ENCODE results near the gene SPATC1L. TPM values are rescaled to one million over a fixed set of nuclear protein-coding genes. Genes with fewer than 3 reads are reported as not detected.

Gene SPATC1L
- polyA plus RNA-seq, 1 experiment: 8.4 TPM

- Histone ChIP-seq H3K36me3 (ENCODE audit: control insufficient read depth, insufficient read depth, low read length) (peaks cover 44% of the 10 kb centered on the region), H3K4me3 (ENCODE audit: low read depth, low read length) (no peak overlapping the region), H3K27me3 (ENCODE audit: control insufficient read depth, insufficient read depth, low read length) (no peaks in the 10 kb centered on the region)
- TF ChIP-seq, protein P1, sequence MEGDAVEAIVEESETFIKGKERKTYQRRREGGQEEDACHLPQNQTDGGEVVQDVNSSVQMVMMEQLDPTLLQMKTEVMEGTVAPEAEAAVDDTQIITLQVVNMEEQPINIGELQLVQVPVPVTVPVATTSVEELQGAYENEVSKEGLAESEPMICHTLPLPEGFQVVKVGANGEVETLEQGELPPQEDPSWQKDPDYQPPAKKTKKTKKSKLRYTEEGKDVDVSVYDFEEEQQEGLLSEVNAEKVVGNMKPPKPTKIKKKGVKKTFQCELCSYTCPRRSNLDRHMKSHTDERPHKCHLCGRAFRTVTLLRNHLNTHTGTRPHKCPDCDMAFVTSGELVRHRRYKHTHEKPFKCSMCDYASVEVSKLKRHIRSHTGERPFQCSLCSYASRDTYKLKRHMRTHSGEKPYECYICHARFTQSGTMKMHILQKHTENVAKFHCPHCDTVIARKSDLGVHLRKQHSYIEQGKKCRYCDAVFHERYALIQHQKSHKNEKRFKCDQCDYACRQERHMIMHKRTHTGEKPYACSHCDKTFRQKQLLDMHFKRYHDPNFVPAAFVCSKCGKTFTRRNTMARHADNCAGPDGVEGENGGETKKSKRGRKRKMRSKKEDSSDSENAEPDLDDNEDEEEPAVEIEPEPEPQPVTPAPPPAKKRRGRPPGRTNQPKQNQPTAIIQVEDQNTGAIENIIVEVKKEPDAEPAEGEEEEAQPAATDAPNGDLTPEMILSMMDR (IDR thresholded peaks at IDR 0.05; ENCODE audit: insufficient read depth, low read depth, low read length): no peak
- ChIA-PET POLR2A (no interaction called here), CTCF (interaction anchor here (1.2 kb wide), 1 partner anchor 19 kb away, joined by 3 read pairs; no protein-coding TSS in a partner anchor)
- no peak for DNase-seq (ENCODE audit: low read depth)
Measured at GRCh38 chr21:46207920-46208591, 23.8 kb upstream of the SPATC1L start.

- DNase-seq (ENCODE audit: low read depth): no peak
- Histone ChIP-seq H3K27me3 (ENCODE audit: control insufficient read depth, insufficient read depth, low read length) (no peaks in the 10 kb centered on the region), H3K4me3 (ENCODE audit: low read depth, low read length) (no peak overlapping the region), H3K36me3 (ENCODE audit: control insufficient read depth, insufficient read depth, low read length) (peaks cover 42% of the 10 kb centered on the region)
- ChIA-PET POLR2A (no interaction called here), CTCF (interaction anchor here (0.6 to 1.2 kb wide), 2 partner anchors 18 to 88 kb away, joined by 3 read pairs; no protein-coding TSS in a partner anchor)
- TF ChIP-seq, protein P1 (IDR thresholded peaks at IDR 0.05; ENCODE audit: insufficient read depth, low read depth, low read length): no peak
Measured at GRCh38 chr21:46207006-46207919, 23.0 kb upstream of the SPATC1L start.

DNA sequence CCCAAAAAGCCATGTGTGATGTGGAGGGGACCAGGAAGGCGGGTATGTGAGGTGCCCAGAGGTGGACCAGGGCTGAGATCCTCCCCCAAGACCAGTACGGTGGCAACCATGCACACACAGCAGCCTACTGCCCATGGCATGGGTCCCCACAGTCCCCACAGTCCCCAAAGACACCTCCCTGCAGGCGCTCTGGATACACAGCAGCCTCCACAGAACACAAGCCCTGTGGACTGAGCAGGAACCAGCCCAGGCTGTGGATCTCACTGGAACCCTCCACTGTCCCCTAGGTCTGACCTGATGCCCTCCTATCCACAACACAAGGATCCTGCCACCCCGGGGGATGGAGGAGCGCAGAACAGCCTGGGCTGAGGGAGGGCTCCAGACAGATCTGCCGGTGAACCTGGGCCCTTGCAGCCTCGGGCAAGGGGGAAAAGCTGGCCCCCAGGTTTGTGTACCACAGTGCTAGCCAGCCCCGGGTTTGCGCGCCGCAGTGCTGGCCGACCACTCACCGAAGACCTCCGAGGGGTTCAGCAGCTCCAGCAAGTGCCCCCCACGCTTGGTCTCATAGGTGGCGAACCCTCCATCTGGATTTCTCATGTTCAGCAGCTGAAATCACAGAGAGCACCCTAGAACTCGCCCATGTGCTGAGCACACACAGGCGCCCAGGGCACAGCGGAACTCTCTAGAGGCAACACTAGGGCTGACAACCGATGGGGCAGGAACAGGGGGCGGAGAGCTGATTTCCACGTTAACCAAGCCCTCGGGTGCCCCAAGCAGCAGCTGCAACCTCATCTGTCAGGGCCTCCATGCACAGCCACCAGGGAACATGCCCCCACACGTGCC lies 22.1 kb upstream of the SPATC1L start:
- TF ChIP-seq, protein P1 (IDR thresholded peaks at IDR 0.05; ENCODE audit: insufficient read depth, low read depth, low read length): no peak
- no peak for DNase-seq (ENCODE audit: low read depth)
- no peak overlapping the region for H3K4me3 ChIP-seq (ENCODE audit: low read depth, low read length)
- peaks cover 37% of the 10 kb centered on the region for H3K36me3 ChIP-seq (ENCODE audit: control insufficient read depth, insufficient read depth, low read length)
- ChIA-PET POLR2A (no interaction called here), CTCF (interaction anchor here (0.6 to 1.2 kb wide), 2 partner anchors 17 to 89 kb away, joined by 3 read pairs; no protein-coding TSS in a partner anchor)
- no peaks in the 10 kb centered on the region for H3K27me3 ChIP-seq (ENCODE audit: control insufficient read depth, insufficient read depth, low read length)

DNA sequence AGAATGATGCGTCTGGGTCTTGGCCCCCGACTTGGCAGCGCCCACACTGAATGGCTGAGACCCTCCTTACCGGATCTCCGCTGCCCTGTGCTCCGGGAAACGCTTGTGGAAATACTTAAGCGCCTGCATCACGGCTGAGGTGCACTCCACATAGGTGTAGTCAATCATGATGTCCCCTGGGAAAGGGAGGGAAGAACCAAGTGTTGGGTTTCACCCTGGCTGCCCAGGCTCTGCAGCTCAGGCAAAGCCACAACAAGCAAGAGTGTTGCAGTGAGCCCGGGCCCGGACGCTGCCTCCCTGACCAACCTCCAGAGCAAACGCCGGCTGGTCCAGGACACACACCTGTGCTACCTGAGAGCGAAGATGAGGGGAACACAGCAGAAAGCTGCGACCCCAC lies 21.5 kb upstream of the SPATC1L start:
- H3K36me3 ChIP-seq (ENCODE audit: control insufficient read depth, insufficient read depth, low read length): peaks cover 36% of the 10 kb centered on the region
- CTCF ChIA-PET: no interaction called here
- POLR2A ChIA-PET: no interaction called here
- TF ChIP-seq, protein P1 (IDR thresholded peaks at IDR 0.05; ENCODE audit: insufficient read depth, low read depth, low read length): no peak
- no peaks in the 10 kb centered on the region for H3K27me3 ChIP-seq (ENCODE audit: control insufficient read depth, insufficient read depth, low read length)
- H3K4me3 ChIP-seq (ENCODE audit: low read depth, low read length): no peak overlapping the region
- DNase-seq (ENCODE audit: low read depth): no peak

All from BJ (cell line).